ENCODE measurements around the gene ANKRA2. TPM values are rescaled to one million over a fixed set of nuclear protein-coding genes. Genes with fewer than 3 reads are reported as not detected.
A peak's percentile ranks its signal among the peaks of the same experiment; 100 is the strongest.

Gene ANKRA2
- total and polyA plus RNA-seq, 2 experiments from 2014 or later = 23.6 to 26.4 TPM

- Histone ChIP-seq H3K36me3 (replicated peaks; ENCODE audit: insufficient read depth, low read depth) (no peaks in the 10 kb centered on the region), H3K4me3 (no peak overlapping the region), H3K79me2 (no peaks in the 10 kb centered on the region), H2AFZ (no peak overlapping the region), H3K9me2 (replicated peaks; ENCODE audit: insufficient read depth) (no peaks in the 10 kb centered on the region), H3K4me1 (ENCODE audit: insufficient read depth) (no peaks in the 10 kb centered on the region), H3K9me3 (ENCODE audit: low read depth) (no peaks in the 10 kb centered on the region), H3K27ac (no peak overlapping the region), H3K27me3 (no peaks in the 10 kb centered on the region), H3K4me2 (no peak overlapping the region), H4K20me1 (ENCODE audit: insufficient read depth, poor library complexity, severe bottlenecking) (no peaks in the 10 kb centered on the region)
- TF ChIP-seq EZH2phosphoT487 (IDR thresholded peaks at IDR 0.05; ENCODE audit: low read depth, severe bottlenecking, unreplicated experiment) (no peak), EZH2 (IDR thresholded peaks at IDR 0.05; ENCODE audit: borderline replicate concordance) (no peak), CTCF (IDR thresholded peaks at IDR 0.05; ENCODE audit: poor library complexity) (no peak)
- no peak for DNase-seq (ENCODE audit: low spot score)
- WGBS (ENCODE audit: low lambda C conversion rate, missing lambda C conversion rate) = 89% methylated on average over 3 of the region's 3 CpGs
Measured at GRCh38 chr5:73599380-73599779, 33.9 kb upstream of the ANKRA2 start.

DNA sequence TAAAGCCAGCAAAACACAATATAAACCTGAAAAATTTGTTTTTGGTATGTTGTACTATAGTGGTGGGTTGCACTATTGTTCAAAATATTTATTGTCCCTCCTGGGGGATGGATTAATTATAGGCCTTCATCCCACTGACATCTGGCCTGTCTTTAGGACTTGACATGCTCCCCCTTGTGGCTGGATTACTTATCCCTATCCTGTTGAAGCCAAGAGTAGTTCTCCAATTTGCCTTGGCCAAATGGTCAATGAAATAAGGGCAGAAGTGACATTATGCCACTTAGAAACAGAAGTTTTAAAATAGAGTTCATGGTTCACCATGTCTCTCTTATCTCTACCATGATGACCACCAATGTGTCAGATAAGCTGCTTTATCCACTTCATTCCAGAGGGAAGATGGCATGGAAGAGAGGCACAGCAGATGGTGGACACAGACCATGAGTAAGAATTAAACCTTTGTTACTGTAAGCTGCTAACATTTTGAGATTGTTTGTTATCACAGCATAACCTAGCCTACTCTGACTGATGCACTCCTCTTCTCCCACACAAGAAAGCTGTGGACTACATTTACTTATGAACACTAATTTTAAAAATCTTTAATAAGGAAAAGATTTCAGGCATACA, 31.4 kb upstream of the ANKRA2 start:
- no peak overlapping the region for H3K4me2 ChIP-seq
- TF ChIP-seq CTCF (IDR thresholded peaks at IDR 0.05; ENCODE audit: poor library complexity) (peak; percentile 52), EZH2phosphoT487 (IDR thresholded peaks at IDR 0.05; ENCODE audit: low read depth, severe bottlenecking, unreplicated experiment) (no peak)
- H3K4me3 ChIP-seq = no peak overlapping the region
- H3K27me3 ChIP-seq = no peaks in the 10 kb centered on the region
- no peaks in the 10 kb centered on the region for H3K79me2 ChIP-seq
- H3K27ac ChIP-seq = no peak overlapping the region
- H3K9me2 ChIP-seq (replicated peaks; ENCODE audit: insufficient read depth) = no peaks in the 10 kb centered on the region
- H3K4me1 ChIP-seq (ENCODE audit: insufficient read depth) = no peaks in the 10 kb centered on the region
- H3K9me3 ChIP-seq (ENCODE audit: low read depth) = no peaks in the 10 kb centered on the region
- H3K36me3 ChIP-seq (replicated peaks; ENCODE audit: insufficient read depth, low read depth) = no peaks in the 10 kb centered on the region
- H4K20me1 ChIP-seq (ENCODE audit: insufficient read depth, poor library complexity, severe bottlenecking) = no peaks in the 10 kb centered on the region
- no peak overlapping the region for H2AFZ ChIP-seq
- DNase-seq (ENCODE audit: low spot score) = peak; percentile 63

DNA sequence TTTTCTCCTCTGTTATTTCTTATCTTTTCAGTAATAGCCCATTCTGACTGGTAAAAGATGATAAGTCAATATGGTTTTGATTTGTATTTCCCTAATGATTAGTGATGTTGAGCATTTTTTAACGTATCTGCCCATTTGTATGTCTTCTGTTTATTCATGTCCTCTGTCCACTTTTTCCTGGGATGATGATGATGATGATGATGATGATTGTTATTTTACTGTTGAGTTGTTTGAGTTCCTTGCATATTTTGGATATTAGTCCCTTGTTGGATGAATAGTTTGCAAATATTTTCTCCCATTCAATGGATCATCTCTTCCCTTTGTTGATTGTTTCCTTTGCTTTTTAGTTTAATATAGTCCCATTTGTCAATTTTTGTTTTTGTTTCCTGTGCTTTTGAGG, 27.1 kb upstream of the ANKRA2 start:
- H2AFZ ChIP-seq = no peak overlapping the region
- 79% methylated on average over 1 of the region's 1 CpG for WGBS (ENCODE audit: low lambda C conversion rate, missing lambda C conversion rate)
- no peaks in the 10 kb centered on the region for H3K9me2 ChIP-seq (replicated peaks; ENCODE audit: insufficient read depth)
- TF ChIP-seq EZH2phosphoT487 (IDR thresholded peaks at IDR 0.05; ENCODE audit: low read depth, severe bottlenecking, unreplicated experiment) (no peak), CTCF (IDR thresholded peaks at IDR 0.05; ENCODE audit: poor library complexity) (no peak), EZH2 (IDR thresholded peaks at IDR 0.05; ENCODE audit: borderline replicate concordance) (no peak)
- no peaks in the 10 kb centered on the region for H3K9me3 ChIP-seq (ENCODE audit: low read depth)
- H3K27me3 ChIP-seq = no peaks in the 10 kb centered on the region
- DNase-seq (ENCODE audit: low spot score) = no peak
- no peak overlapping the region for H3K4me3 ChIP-seq
- no peak overlapping the region for H3K27ac ChIP-seq
- no peaks in the 10 kb centered on the region for H3K36me3 ChIP-seq (replicated peaks; ENCODE audit: insufficient read depth, low read depth)
- H3K79me2 ChIP-seq = no peaks in the 10 kb centered on the region
- no peaks in the 10 kb centered on the region for H3K4me1 ChIP-seq (ENCODE audit: insufficient read depth)
- no peaks in the 10 kb centered on the region for H4K20me1 ChIP-seq (ENCODE audit: insufficient read depth, poor library complexity, severe bottlenecking)
- H3K4me2 ChIP-seq = no peak overlapping the region
